GM19467 (cell line): ENCODE data around the gene DSPP.

Experiments
- ATAC-seq: cut with Tn5 transposase; IDR thresholded peaks from one replicate; pipeline ENCODE4 v1.9.1; 2021; ENCODE audit warnings: mild to moderate bottlenecking, moderate library complexity; ENCODE audit not compliant: unreplicated experiment

Gene DSPP

DNA sequence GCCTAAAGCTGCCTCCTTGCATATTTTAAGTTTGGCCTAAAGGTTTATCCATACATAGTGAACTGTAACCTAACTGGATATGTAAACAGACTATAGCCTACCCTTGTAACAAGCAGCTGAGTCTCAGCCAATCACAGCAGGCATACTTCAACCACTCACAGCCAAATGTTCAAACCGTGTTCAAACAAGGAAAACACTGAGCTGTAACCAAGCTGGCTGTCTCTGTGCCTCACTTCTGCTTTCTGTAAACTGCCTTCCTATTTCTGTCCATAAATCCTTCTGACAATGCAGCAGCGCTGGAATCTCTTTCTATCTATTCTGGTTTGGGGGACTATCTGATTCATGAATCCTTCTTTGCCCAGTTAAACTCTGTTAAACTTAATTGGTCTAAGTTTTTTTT, 16.4 kb downstream of the DSPP start:
- no peak for ATAC-seq

DNA sequence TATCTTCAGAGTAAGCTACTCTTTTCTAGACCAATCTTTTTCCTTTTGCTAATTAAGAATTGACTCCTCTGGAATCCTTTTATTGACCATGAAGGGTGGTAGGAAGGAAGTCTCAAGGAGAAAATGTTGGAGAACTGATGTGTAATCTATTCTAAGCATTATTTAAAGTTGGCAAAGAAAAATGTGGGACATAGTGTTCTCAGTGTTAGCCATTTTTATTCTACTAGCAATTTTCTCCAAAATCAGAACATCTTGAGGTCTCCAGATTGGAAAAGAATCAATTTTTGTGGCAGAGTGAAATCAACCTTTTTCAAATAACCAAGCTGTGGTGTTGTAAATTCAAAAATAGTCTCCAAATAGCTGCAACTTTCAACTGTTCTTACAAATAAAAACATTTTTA, 23.3 kb downstream of the DSPP start:
- ATAC-seq: no peak

DNA sequence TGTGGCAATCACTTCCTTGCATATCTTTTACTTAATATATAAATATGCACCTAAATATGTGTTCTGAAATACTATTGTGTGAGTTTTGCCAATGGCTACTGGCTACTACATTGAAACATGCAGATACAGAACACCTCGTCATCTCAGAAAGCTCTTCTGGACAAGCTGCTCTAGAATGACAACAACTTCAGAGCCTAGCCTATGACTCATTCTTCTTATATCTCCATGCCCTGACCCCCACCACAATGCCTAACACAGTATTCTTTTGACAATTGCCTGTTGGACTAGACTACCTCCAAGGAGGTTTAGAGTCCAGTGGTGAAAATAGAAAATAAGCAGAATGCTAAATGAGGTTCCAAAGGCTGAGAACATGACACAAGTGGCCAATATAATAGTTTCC, 24.1 kb downstream of the DSPP start:
- ATAC-seq: no peak

DNA sequence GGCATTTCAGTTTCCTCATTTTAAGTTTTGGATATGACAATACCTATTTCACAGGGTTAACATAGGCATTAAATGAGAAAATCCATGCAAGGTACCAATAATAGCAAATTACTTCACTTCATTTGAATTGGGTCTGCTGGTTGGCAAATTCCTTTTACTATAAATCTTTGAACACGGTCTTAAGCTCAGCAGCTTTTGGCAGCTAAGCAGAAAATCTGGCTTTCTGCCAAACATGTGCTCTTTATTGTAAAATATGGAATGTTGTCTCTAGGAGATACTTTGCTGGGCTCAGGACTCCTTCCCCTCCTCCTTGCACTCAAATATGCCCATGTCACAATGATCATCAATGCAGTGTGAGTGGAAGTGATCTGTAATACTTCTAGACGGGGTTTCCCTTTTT, 24.9 kb downstream of the DSPP start:
- no peak for ATAC-seq

DNA sequence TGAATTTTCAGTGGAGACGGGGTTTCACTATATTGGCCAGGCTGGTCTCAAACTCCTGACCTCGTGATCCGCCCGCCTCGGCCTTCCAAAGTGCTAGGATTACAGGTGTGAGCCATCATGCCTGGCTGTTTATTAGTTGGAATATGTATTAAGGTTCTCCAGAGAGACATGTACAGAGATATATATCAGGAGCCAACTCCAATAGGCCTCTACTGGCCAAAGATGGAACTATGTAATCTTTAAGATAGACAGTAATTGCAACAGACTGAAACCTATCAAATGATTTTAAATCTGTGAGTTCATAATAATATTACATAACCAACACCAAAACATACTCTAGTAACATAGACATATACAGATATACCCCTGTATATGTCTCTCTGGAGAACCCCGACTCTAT, 36.0 kb downstream of the DSPP start:
- ATAC-seq: no peak

DNA sequence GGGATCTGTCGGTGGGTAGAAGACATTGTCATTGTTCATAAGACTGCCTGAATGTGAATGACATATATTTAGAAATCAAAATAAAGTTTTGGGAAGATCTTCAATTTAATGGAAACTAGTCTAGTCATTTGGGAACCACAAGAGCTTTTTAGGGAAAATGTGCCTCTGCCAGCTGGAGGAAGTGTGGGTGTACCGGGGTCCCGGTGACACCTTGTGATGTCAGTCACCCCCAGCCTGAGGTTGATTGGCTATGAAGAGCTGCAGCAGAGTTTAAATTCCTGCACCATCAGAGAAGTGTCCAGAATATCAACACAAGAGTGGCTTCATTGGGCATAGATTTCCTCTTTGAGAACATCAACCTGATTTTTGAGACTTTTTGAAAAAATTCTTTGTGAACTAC, 41.7 kb downstream of the DSPP start, which contains the start of gene DMP1:
Gene DMP1, plus strand, starts transcription at position 301 of the 400 bp plus-strand sequence. CDS start 6,213 bp downstream, outside the sequence.
- ATAC-seq: no peak

DNA sequence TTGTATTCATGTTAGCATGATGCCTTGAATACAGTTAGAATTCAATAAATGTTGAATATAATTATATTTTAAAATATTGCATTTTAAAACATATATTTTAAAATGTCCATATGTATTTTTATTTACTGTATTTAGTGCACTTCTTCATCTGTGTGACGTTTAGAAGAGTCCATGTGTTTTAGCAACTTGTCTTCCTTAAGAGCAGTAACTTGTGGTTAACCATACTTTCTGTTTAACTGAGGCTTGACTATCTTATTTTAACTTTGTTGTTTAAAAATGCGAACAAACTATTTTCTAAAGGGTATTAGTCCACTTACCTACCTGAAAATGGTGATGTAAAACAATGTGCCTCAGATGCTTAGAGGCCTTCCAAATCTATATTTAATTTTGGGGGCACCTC, 42.6 kb downstream of the DSPP start:
- no peak for ATAC-seq

DNA sequence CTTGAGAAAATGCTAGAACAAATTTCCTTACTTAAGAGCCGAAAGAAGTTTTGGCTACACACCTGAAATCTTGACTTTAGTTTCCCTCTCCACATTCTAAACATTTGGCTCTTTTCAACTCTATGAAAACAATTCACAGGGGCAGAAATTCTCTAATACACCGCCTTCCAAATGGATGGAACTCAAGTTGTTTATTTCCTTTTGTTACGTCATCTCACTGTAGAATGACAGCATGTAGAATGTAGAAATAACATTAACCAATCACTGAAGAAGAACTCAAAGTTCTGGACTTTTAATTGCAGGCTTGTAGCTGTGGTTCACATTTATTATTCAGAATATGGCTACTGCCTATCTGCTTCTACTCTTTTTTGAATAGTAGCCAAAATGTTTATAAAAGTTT, 43.6 kb downstream of the DSPP start:
- no peak for ATAC-seq

DNA sequence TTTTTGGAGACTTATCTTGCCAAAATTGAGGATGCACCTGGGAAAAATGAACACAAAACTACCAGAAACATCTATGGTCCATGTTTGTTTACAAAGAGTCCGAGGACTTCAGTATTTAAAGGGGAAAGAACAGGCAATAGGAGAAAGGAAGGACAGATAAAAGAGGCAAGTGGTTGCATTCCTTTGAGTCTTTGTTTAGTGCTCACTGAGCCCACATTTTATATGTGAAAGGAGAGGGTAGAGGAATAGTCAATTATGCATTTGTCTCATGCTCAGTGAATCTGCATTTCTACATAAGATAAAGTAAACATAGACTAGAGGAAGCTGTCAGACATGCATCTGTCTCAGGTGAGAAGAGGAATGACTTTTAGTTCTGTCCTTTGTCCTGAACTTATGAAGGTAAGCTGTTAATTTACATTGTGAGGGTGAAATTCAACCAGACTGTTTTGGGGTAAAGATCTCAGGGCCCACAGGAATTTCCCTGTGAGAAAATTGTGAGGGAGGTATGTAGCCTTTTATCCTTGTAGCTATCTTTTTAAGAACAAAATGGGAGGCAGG, 46.2 kb downstream of the DSPP start:
- no peak for ATAC-seq

DNA sequence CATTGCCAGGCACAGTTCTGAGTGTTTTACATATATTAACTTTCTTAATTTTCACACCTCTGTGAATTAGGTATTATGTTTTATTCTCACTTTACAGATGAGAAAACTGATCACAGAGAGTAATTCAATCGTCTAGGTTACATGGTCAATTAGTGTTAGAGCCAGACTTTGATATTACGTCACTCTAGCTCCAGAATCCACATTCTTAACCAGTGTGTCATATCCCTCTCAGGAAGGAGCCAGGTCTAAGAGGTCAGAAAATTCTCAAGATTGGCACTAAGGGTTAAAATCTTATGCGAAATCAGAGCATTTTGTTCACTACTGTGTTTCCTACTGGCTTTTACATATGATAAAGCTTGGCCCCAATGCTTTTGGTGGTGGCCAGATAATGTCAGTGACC, 49.2 kb downstream of the DSPP start:
- ATAC-seq: no peak

DNA sequence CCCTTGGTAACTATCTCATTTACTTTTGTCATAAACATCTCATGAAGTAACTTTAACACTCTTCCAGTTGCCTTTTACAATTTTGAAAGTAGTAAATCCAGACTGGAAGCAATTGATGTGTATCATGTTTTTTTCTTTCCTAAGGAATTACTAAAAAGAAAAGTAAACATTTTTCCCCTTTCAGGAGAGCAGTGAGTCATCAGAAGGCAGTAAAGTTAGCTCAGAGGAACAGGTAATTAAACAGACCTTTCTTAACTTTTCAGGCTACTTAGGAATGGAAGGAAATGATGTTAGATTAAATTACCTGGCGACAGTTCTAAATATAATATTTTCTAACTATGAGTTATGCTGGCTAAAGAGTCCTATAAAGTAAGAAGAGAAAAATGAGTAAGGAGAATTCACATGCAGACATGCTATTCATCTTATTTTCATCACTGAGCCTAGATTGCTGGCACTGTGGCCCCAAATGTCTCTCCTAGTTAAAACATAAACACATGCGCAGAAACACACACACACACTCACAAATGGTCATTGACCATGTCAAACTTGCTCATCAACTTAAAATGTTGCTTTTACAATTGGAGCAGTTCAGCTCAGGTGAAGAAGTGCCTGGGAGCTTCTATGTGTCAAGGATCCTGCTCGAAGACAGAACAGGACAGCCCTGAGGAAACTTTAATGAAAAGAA, 51.1 kb downstream of the DSPP start:
- ATAC-seq: no peak

DNA sequence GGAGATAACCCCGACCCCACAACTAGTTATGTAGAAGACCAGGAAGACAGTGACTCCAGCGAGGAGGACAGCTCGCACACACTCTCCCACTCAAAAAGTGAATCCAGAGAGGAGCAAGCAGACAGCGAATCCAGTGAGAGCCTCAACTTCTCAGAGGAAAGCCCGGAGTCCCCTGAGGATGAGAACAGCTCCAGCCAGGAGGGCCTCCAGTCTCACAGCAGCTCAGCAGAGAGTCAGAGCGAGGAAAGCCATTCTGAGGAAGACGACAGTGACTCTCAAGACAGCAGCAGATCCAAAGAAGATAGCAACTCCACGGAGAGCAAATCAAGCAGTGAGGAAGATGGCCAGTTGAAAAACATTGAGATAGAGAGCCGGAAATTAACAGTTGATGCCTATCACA, 54.5 kb downstream of the DSPP start:
- no peak for ATAC-seq
